ENCODE results near the gene MAPK8IP3.
"Not testable (repeated sequence)": the region's sequence is repeated elsewhere in the genome, so short reads cannot be mapped to it uniquely, and the experiment has no call there.

The MAPK8IP3 gene

DNA sequence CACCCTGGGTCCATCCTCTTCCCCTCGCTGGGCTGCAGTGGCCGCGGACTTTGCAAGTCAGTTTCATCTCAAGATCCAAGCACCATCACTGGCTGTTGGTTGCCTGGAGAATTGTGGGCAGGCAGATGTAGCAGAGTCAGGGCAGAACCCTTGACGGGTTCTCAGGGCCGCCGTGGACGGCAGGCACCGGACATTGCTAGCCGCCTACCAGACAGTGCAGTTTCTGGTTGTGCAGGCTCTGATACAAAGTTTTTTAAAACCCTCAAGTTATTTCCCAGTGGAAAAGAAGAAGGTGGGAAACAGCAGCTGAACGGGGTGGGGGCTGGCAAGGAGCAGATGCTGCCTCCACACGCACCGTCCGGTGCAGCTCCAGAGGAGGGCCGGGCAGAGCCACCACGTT is 3.4 kb downstream of the MAPK8IP3 start:
- DNase-seq (ENCODE audit: low read depth) = no peak

GRCh38 chr16:1710811-1711507 is 5.0 kb downstream of the MAPK8IP3 start:
- DNase-seq (ENCODE audit: low read depth) = no peak

- no peak for DNase-seq (ENCODE audit: low read depth)
These were observed 6.8 kb downstream of the MAPK8IP3 start for GRCh38 chr16:1712791-1713261.

GRCh38 chr16:1713331-1713730 is 7.3 kb downstream of the MAPK8IP3 start:
- no peak for DNase-seq (ENCODE audit: low read depth)

DNA sequence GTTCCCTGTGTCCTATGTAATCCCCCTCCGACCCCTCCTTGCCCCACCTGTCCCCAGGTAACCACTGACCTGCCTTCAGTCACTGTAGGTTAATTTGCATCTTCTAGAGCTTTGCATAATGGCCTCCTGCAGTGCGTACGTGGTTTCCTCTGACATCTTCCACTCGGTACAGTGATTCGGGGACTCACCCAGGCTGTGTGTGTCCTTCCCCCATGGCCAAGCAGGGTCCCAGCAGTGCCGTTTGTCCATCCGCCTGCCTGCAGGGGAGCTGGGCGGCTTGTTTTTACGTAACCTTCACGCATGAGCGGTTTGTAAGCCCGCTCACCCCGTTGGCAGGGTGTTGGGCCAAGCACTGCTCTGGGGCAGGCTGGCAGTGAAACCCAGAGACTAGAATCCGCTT is 7.9 kb downstream of the MAPK8IP3 start:
- DNase-seq (ENCODE audit: low read depth) = no peak

- no peak for DNase-seq (ENCODE audit: low read depth)
These were observed 9.2 kb downstream of the MAPK8IP3 start for GRCh38 chr16:1715220-1715619.

DNA sequence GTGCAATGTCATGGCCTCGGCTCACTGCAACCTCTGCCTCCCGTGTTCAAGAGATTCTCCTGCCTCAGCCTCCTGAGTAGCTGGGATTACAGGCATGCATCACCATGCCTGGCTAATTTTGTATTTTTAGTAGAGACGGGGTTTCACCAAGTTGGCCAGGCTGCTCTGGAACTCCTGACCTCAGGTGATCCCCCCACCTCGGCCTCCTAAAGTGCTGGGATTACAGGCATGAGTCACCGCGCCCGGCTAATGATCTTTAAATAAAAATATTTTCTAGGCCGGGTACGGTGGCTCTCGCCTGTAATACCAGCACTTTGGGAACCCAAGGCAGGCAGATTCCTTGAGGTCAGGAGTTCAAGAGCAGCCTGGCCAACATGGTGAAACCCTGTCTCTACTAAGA is 12.2 kb downstream of the MAPK8IP3 start:
- DNase-seq (ENCODE audit: low read depth) = not testable (repeated sequence)

DNA sequence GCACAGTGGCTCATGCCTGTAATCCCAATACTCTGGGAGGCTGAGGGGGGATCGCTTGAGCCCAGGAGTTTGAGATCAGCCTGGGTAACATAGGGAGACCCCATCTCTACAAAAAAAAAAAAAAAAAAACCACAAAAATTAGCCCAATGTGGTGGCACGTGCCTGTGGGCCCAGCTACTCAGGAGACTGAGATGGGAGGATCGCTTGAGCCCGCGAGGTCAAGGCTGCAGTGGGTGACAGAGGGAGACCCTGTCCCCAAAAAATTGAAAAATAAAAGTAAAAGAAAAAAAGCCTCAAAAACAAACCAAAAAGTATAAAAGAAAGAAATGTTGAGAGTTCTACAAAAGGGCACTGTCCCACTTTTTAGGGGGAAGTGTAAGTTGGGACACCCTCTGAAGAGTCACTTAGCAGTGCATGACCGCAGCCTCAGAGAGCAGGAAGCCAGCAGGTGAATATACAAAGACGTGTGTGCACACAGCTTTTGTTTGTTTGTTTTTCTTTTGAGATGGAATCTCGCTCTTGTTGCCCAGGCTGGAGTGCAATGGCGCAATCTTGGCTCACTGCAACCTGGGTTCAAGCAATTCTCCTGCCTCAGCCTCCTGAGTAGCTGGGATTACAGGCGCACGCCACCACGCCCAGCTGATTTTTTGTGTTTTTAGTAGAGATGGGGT is 13.7 kb downstream of the MAPK8IP3 start:
- DNase-seq (ENCODE audit: low read depth) = not testable (repeated sequence)

DNA sequence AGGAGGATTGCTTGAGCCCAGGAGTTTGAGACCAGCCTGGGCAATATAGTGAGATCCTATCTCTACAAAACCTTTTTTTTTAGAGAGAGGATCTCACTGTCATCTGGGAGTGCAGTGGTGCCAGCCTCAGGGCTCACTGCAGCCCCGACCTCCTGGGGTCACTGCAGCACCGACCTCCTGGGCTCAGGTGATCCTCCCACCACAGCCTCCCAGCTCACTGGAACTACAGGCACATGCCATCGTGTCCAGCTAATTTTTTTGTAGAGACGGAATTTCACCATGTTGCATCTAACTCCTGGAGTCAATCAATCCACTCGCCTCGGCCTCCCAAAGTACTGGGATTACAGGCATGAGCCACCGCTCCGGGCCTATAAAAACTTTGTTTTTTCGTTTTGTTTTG is 15.4 kb downstream of the MAPK8IP3 start:
- DNase-seq (ENCODE audit: low read depth) = no peak

DNA sequence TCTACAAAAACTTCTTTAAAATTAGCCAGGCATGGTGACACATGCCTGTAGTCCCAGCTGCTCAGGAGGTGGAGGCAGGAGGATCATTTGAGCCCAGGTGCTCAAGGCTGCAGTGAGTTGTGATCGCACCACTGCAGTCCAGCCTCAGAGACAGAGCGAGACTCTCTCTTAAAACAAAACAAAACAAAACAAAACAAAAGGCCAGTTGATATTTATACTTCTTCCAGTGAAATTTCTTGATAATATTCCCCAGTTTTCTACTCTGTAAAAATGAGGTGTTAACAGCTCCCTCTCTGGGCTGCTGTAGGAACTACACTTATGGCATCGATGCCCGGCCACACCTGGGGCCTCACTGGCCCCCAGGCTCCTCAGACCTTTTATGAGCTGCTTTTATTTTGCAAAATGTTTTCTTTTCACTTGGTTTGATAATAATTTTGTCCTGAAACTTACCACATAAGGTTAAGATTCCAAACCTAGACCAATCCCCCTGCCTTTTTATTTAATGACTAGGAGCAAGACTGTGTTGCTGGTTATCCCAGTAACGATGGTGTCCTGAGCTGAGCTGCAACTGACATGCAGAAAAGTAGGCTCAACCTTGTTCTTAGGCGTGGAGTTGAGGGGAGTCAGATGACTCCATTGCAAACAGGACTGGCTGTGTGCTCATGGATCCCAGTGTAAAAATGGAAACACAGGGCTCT is 17.6 kb downstream of the MAPK8IP3 start:
- no peak for DNase-seq (ENCODE audit: low read depth)

GRCh38 chr16:1724491-1724890 is 18.5 kb downstream of the MAPK8IP3 start:
- DNase-seq (ENCODE audit: low read depth) = no peak

GRCh38 chr16:1726661-1727502 is 20.9 kb downstream of the MAPK8IP3 start:
- no peak for DNase-seq (ENCODE audit: low read depth)

GRCh38 chr16:1727651-1728624 is 21.9 kb downstream of the MAPK8IP3 start:
- DNase-seq (ENCODE audit: low read depth) = no peak

DNA sequence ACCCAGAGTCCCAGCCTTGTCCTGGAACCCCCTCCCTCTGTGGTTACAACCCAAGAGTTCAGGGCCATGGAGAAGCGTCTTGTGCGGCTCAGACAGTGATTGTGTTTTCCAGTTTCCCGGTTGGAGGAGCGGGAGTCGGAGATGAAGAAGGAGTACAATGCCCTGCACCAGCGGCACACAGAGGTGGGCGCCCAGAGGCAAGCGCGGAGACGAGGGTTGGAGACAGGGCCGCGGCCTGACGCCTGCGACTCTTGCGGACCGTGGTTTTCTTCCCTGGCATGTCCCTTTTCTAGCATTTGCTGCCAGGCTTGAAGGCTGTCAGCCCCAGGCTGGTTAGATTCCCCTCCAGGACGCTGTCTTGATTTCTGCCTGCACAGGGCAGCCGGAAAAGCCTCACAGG is 23.0 kb downstream of the MAPK8IP3 start:
- no peak for DNase-seq (ENCODE audit: low read depth)

DNA sequence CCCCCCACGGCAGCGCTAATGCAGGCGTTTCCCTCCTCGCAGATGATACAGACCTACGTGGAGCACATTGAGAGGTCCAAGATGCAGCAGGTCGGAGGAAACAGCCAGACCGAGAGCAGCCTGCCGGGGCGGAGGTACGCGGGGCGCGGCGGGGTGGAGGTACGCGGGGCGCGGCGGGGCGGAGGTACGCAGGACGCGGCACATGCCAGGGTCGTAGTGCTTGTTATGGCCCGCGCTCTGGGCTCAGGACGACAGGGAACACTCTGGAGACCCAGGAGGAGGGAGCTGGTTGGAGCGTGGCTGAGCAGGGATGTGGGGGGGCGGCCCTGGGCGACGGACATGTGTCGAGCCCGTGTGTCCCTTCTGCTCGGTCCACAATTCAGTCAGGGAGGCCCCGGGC is 23.4 kb downstream of the MAPK8IP3 start:
- no peak for DNase-seq (ENCODE audit: low read depth)

DNA sequence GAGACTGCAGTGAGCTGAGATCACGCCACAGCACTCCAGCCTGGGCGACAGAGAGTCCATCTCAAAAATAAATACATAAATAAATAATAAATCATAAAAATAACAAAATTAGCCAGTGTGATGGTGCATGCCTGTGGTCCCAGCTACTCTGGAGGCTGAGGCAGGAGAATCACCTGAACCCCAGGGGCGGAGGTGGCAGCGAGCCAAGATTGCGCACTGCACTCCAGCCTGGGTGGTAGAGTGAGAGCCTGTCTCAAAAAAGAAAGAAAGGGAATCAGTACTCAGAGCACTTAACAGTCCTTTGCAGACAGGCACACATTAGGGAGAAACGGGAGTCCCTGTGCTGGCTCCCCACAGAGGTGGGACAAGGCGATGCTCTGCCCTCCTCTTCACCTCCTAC is 25.1 kb downstream of the MAPK8IP3 start:
- no peak for DNase-seq (ENCODE audit: low read depth)

DNA sequence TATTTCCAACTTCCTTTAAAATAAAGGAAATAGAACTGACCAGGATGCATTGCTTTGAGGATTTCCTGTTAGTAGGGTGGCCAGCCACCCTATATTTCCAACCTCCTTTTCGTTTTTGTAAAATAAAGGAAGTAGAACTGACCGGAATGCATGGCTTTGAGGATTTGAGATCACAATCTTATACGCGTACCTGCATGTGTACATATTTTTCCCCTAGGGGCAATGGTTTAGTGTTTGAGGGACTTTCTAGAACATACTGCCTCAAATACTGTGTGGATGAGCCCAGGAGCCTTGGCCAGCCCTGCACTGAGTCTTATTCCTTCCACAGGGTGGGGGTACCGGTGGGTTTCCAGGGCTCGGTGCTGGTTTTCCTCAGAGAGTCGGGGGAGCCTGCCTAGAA is 25.6 kb downstream of the MAPK8IP3 start:
- DNase-seq (ENCODE audit: low read depth) = no peak

GRCh38 chr16:1732071-1732470 is 26.1 kb downstream of the MAPK8IP3 start:
- no peak for DNase-seq (ENCODE audit: low read depth)

- DNase-seq (ENCODE audit: low read depth) = not testable (repeated sequence)
These were observed 26.6 kb downstream of the MAPK8IP3 start for GRCh38 chr16:1732551-1732987.

GRCh38 chr16:1734123-1734522 is 28.1 kb downstream of the MAPK8IP3 start:
- no peak for DNase-seq (ENCODE audit: low read depth)

- no peak for DNase-seq (ENCODE audit: low read depth)
These were observed 28.8 kb downstream of the MAPK8IP3 start for GRCh38 chr16:1734816-1735215.
